A549 (cell line): ENCODE data around the gene IL18RAP. TPM values are rescaled to one million over a fixed set of nuclear protein-coding genes. Genes with fewer than 3 reads are reported as not detected.

ENCODE experiments used
- ATAC-seq, 2 experiments: fragments of 200-7000 bp in 1 of 2; fragments of >200 bp in 1 of 2; cut with Nextera tagmentation in 1 of 2; cut with Tn5 transposase in 1 of 2; 3 replicates each; pipeline versions ENCODE4 v1.8.0 to v1.9.1; 2018 to 2020; ENCODE audit warnings: mild to moderate bottlenecking in 1 of 2, moderate library complexity in 1 of 2
- CTCF ChIA-PET: fragments of 300-600 bp; sonication (Branson Sonifier 250); formaldehyde crosslinking; extraction: SDS; loops from one replicate; lab custom pipeline; 2021; ENCODE audit warnings: antibody characterized with exemption, inconsistent platforms; lab: Yijun Ruan, JAX
- POLR2A ChIA-PET: fragments of 350-600 bp; formaldehyde crosslinking; extraction: SDS; loops from one replicate; lab custom pipeline; 2021; ENCODE audit warnings: antibody characterized with exemption, inconsistent platforms; lab: Yijun Ruan, JAX
- DNase-seq, 2 experiments: peaks; one replicate each; pipeline versions ENCODE4 v3.0.0 to v3.0.0-alpha.2; 2011 to 2016; ENCODE audit warnings: low read depth in 1 of 2, low spot score in 1 of 2
- FAIRE-seq: peaks from 2 replicates; lab custom pipeline; 2011; peaks lifted over from hg19 to GRCh38; lab: Jason Lieb, UNC
- H3K27ac ChIP-seq, 2 experiments: fragments of >200 bp; sonication (Bioruptor Twin); formaldehyde crosslinking; 3 replicates each; pipeline ENCODE4 v1.5.1; 2016 to 2017
- H3K4me1 ChIP-seq: fragments of >200 bp; sonication (Bioruptor Twin); formaldehyde crosslinking; 3 replicates; pipeline ENCODE4 v1.6.1; 2016
- H3K4me2 ChIP-seq: fragments of >200 bp; sonication (Bioruptor Twin); formaldehyde crosslinking; 3 replicates; pipeline ENCODE4 v1.6.1; 2016
- H3K4me3 ChIP-seq: fragments of >200 bp; sonication (Bioruptor Twin); formaldehyde crosslinking; 3 replicates; pipeline ENCODE4 v1.5.1; 2016
- H3K9me3 ChIP-seq: fragments of >200 bp; sonication (Bioruptor Twin); formaldehyde crosslinking; 3 replicates; pipeline ENCODE4 v1.6.1; 2016
- CBX2 ChIP-seq: fragments of 200-600 bp; sonication (generic); IDR thresholded peaks from 2 replicates; pipeline ENCODE4 v1.6.1; 2016; ENCODE audit warnings: low read depth, mild to moderate bottlenecking, borderline replicate concordance
- CEBPB ChIP-seq, 2 experiments: fragments of >200 bp in 1 of 2; sonication (Bioruptor Twin) in 1 of 2; formaldehyde crosslinking in 1 of 2; IDR thresholded peaks; 2 replicates each; pipeline ENCODE4 v1.6.1; 2012 to 2016
- FOSB ChIP-seq: fragments of 250-450 bp; sonication (Bioruptor Pico); IDR thresholded peaks from 2 replicates; pipeline ENCODE4 v1.5.0; 2020; ENCODE audit warnings: mild to moderate bottlenecking, moderate library complexity
- GATA3 ChIP-seq: IDR thresholded peaks from 2 replicates; pipeline ENCODE4 v1.6.1; 2012; ENCODE audit warnings: borderline replicate concordance
- HEYL ChIP-seq: fragments of 250-450 bp; sonication (Bioruptor Pico); IDR thresholded peaks from 2 replicates; pipeline ENCODE4 v1.8.0; 2021; ENCODE audit warnings: mild to moderate bottlenecking, moderate library complexity
- HOXA7 ChIP-seq: fragments of 250-450 bp; sonication (Bioruptor Pico); IDR thresholded peaks from 2 replicates; pipeline ENCODE4 v1.5.0; 2020; ENCODE audit warnings: mild to moderate bottlenecking, moderate library complexity
- MAFK ChIP-seq: fragments of 450-650 bp; IDR thresholded peaks from 2 replicates; pipeline ENCODE4 v1.6.1; 2014; ENCODE audit not compliant: partially characterized antibody
- NR3C1 ChIP-seq: fragments of >200 bp; sonication (Bioruptor Twin); formaldehyde crosslinking; IDR thresholded peaks from 3 replicates; pipeline ENCODE4 v1.6.1; 2017
- PHF8 ChIP-seq: fragments of 200-600 bp; sonication (generic); IDR thresholded peaks from 2 replicates; pipeline ENCODE4 v1.6.1; 2016; ENCODE audit warnings: low read depth, mild to moderate bottlenecking, antibody characterized with exemption, moderate library complexity, borderline replicate concordance
- RCOR1 ChIP-seq: fragments of 150-350 bp; IDR thresholded peaks from 2 replicates; pipeline ENCODE4 v1.6.1; 2014; ENCODE audit warnings: antibody characterized with exemption, low read length, low read depth
- RFX5 ChIP-seq: fragments of 450-650 bp; IDR thresholded peaks from 2 replicates; pipeline ENCODE4 v1.7.1; 2014; ENCODE audit warnings: antibody characterized with exemption, mild to moderate bottlenecking, moderate library complexity
- RNF2 ChIP-seq: fragments of 200-600 bp; sonication (generic); IDR thresholded peaks from 2 replicates; pipeline ENCODE4 v1.6.1; 2016; ENCODE audit warnings: low read depth, mild to moderate bottlenecking, antibody characterized with exemption, moderate library complexity, borderline replicate concordance
- SREBF2 ChIP-seq: fragments of 450-650 bp; IDR thresholded peaks from 2 replicates; pipeline ENCODE4 v1.6.1; 2014; ENCODE audit warnings: mild to moderate bottlenecking, moderate library complexity
- ZFP36 ChIP-seq: fragments of 450-650 bp; IDR thresholded peaks from 2 replicates; pipeline ENCODE4 v1.6.1; 2014; ENCODE audit warnings: borderline replicate concordance; ENCODE audit not compliant: partially characterized antibody
- ZSCAN20 ChIP-seq: fragments of 250-450 bp; sonication (Bioruptor Pico); IDR thresholded peaks from 2 replicates; pipeline ENCODE4 v1.8.0; 2022; ENCODE audit warnings: mild to moderate bottlenecking, moderate library complexity
- WGBS: methylation state at CpG from one replicate; pipeline ENCODE4 v1.1.6; 2017; ENCODE audit errors: missing lambda C conversion rate; 5-methylcytosine and 5-hydroxymethylcytosine counted together
- polyA plus RNA-seq, 4 experiments: library from polyadenylated mRNA; depleted of rRNA in 3 of 4; stranded (reverse); fragments of >200 nt; fragmentation: RNase III in 1 of 4; extraction: RNeasy Plus Mini Kit Qiagen cat#74134 plus additional on column Dnase treatment in 1 of 4; gene quantifications; 2 replicates in 3 of 4; 3 replicates in 1 of 4; pipeline ENCODE4 v1.2.3, GENCODE V29; 2011 to 2017
- TF ChIP-seq, protein P1 (sequence below): fragments of 250-450 bp; sonication (Bioruptor Pico); IDR thresholded peaks from 2 replicates; pipeline ENCODE4 v1.5.0; 2021; ENCODE audit warnings: mild to moderate bottlenecking, moderate library complexity, borderline replicate concordance
- TF ChIP-seq, protein P2 (sequence below): fragments of 200-600 bp; sonication (generic); IDR thresholded peaks from 2 replicates; pipeline ENCODE4 v1.6.1; 2016; ENCODE audit warnings: antibody characterized with exemption, mild to moderate bottlenecking, moderate library complexity
- TF ChIP-seq, protein P3 (sequence below): IDR thresholded peaks from 2 replicates; pipeline ENCODE4 v1.6.1; 2012

IL18RAP gene
- polyA plus RNA-seq, 2 of the 4 experiments (the other 2 are of a cell fraction), result 0.04 TPM; not detected in 1

- no peak for FAIRE-seq
- H3K9me3 ChIP-seq, result no peaks in the 10 kb centered on the region
- CTCF ChIA-PET, result interaction anchor here (0.7 to 1.0 kb wide), 2 partner anchors 11 to 196 kb away, joined by 3 read pairs; no protein-coding TSS in a partner anchor
Observed at GRCh38 chr2:102437122-102437521, 14.2 kb downstream of the IL18RAP start.

GRCh38 chr2:102438111-102438510 is 15.2 kb downstream of the IL18RAP start:
- CTCF ChIA-PET, result interaction anchor here (0.6 to 0.7 kb wide), 2 partner anchors 197 to 1233 kb away, joined by 3 read pairs; no protein-coding TSS in a partner anchor
- Histone ChIP-seq H3K4me3 (no peak overlapping the region), H3K27ac (no peak overlapping the region), H3K4me1 (no peaks in the 10 kb centered on the region), H3K4me2 (no peak overlapping the region), H3K9me3 (no peaks in the 10 kb centered on the region)
- TF ChIP-seq SREBF2, result no peak
- no peak for TF ChIP-seq ZFP36
- no peak for TF ChIP-seq ZSCAN20
- no peak for TF ChIP-seq CBX2
- TF ChIP-seq RNF2, result no peak
- TF ChIP-seq CEBPB (IDR thresholded peaks at IDR 0.05), result no peak
- no peak for TF ChIP-seq PHF8
- no peak for TF ChIP-seq GATA3
- TF ChIP-seq FOSB (CRISPR knock-in tag), result no peak
- FAIRE-seq (no peak), DNase-seq (no peak), ATAC-seq (no peak)
- 59% methylated on average over 3 of the region's 3 CpGs for WGBS
- POLR2A ChIA-PET, result no interaction called here

More at GRCh38 chr2:102437122-102437521, 14.2 kb downstream of the IL18RAP start:
- WGBS, result 48% methylated on average over 4 of the region's 4 CpGs
- no peak overlapping the region for H3K4me3 ChIP-seq
- no peak overlapping the region for H3K27ac ChIP-seq
- DNase-seq (no peak), ATAC-seq (no peak)
- H3K4me2 ChIP-seq, result no peak overlapping the region
- POLR2A ChIA-PET, result no interaction called here
- TF ChIP-seq HEYL (CRISPR knock-in tag), result no peak
- no peak for TF ChIP-seq ZFP36
- no peak for TF ChIP-seq NR3C1
- TF ChIP-seq RCOR1, result no peak
- no peak for TF ChIP-seq MAFK
- TF ChIP-seq, protein P1, sequence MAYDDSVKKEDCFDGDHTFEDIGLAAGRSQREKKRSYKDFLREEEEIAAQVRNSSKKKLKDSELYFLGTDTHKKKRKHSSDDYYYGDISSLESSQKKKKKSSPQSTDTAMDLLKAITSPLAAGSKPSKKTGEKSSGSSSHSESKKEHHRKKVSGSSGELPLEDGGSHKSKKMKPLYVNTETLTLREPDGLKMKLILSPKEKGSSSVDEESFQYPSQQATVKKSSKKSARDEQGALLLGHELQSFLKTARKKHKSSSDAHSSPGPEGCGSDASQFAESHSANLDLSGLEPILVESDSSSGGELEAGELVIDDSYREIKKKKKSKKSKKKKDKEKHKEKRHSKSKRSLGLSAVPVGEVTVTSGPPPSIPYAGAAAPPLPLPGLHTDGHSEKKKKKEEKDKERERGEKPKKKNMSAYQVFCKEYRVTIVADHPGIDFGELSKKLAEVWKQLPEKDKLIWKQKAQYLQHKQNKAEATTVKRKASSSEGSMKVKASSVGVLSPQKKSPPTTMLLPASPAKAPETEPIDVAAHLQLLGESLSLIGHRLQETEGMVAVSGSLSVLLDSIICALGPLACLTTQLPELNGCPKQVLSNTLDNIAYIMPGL, result no peak
- no peak for TF ChIP-seq HOXA7 (CRISPR knock-in tag)
- H3K4me1 ChIP-seq, result no peaks in the 10 kb centered on the region

- POLR2A ChIA-PET, result no interaction called here
- DNase-seq, result no peak
- no peak for ATAC-seq
- CTCF ChIA-PET, result interaction anchor here (0.8 to 1.3 kb wide), 2 partner anchors 83 to 1020 kb away, joined by 3 to 4 read pairs; no protein-coding TSS in a partner anchor
- 67% methylated on average over 2 of the region's 2 CpGs for WGBS
- Histone ChIP-seq H3K4me1 (no peaks in the 10 kb centered on the region), H3K9me3 (no peaks in the 10 kb centered on the region), H3K4me3 (no peak overlapping the region), H3K27ac (no peak overlapping the region), H3K4me2 (no peak overlapping the region)
- TF ChIP-seq, protein P2, sequence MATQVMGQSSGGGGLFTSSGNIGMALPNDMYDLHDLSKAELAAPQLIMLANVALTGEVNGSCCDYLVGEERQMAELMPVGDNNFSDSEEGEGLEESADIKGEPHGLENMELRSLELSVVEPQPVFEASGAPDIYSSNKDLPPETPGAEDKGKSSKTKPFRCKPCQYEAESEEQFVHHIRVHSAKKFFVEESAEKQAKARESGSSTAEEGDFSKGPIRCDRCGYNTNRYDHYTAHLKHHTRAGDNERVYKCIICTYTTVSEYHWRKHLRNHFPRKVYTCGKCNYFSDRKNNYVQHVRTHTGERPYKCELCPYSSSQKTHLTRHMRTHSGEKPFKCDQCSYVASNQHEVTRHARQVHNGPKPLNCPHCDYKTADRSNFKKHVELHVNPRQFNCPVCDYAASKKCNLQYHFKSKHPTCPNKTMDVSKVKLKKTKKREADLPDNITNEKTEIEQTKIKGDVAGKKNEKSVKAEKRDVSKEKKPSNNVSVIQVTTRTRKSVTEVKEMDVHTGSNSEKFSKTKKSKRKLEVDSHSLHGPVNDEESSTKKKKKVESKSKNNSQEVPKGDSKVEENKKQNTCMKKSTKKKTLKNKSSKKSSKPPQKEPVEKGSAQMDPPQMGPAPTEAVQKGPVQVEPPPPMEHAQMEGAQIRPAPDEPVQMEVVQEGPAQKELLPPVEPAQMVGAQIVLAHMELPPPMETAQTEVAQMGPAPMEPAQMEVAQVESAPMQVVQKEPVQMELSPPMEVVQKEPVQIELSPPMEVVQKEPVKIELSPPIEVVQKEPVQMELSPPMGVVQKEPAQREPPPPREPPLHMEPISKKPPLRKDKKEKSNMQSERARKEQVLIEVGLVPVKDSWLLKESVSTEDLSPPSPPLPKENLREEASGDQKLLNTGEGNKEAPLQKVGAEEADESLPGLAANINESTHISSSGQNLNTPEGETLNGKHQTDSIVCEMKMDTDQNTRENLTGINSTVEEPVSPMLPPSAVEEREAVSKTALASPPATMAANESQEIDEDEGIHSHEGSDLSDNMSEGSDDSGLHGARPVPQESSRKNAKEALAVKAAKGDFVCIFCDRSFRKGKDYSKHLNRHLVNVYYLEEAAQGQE, result no peak
- TF ChIP-seq RFX5 (no peak), GATA3 (no peak)
- TF ChIP-seq, protein P3, sequence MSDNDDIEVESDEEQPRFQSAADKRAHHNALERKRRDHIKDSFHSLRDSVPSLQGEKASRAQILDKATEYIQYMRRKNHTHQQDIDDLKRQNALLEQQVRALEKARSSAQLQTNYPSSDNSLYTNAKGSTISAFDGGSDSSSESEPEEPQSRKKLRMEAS, result no peak
- FAIRE-seq, result no peak
Observed at GRCh38 chr2:102438578-102438977, 15.6 kb downstream of the IL18RAP start.
